ENCODE results near the gene SKI. TPM values are rescaled to one million over a fixed set of nuclear protein-coding genes. Genes with fewer than 3 reads are reported as not detected.

SKI gene
- total RNA-seq, 1 experiment from 2014 or later: 89.5 TPM

- Histone ChIP-seq H3K4me2 (ENCODE audit: insufficient read depth, insufficient read length, low read length) (no peak overlapping the region), H3K79me2 (ENCODE audit: insufficient read depth, low read length) (peaks cover 77% of the 10 kb centered on the region; the same call in 1 of the 2 replicates), H3K79me1 (ENCODE audit: insufficient read depth, low read depth, low read length, poor library complexity, severe bottlenecking) (peaks cover 15% of the 10 kb centered on the region), H4K91ac (ENCODE audit: insufficient read length, low read depth, low read length) (no peak overlapping the region), H3K14ac (ENCODE audit: insufficient read depth, low read length) (no peak overlapping the region), H3K27me3 (ENCODE audit: insufficient read depth, low read length) (no peaks in the 10 kb centered on the region), H3K9ac (ENCODE audit: extremely low read depth, insufficient read length, low read length) (no peak overlapping the region), H4K20me1 (ENCODE audit: control insufficient read depth, insufficient read depth, insufficient read length) (no peaks in the 10 kb centered on the region), H3K4me1 (ENCODE audit: insufficient read depth, low read length) (no peaks in the 10 kb centered on the region; the same call in 1 of the 2 replicates), H3K23me2 (ENCODE audit: insufficient read length, low read depth, low read length, poor library complexity, severe bottlenecking) (peaks cover 26% of the 10 kb centered on the region), H4K5ac (ENCODE audit: insufficient read length, low read depth, low read length) (no peak overlapping the region), H3K27ac (ENCODE audit: insufficient read length, low read depth, low read length) (no peak overlapping the region), H2BK20ac (ENCODE audit: low read depth, low read length, poor library complexity, severe bottlenecking) (no peak overlapping the region), H2BK12ac (ENCODE audit: insufficient read length, low read depth, low read length) (no peak overlapping the region), H2BK15ac (ENCODE audit: low read depth, low read length) (no peak overlapping the region), H2AK5ac (ENCODE audit: insufficient read length, low read length) (no peak overlapping the region), H2BK120ac (ENCODE audit: low read depth, low read length, poor library complexity, severe bottlenecking) (no peak overlapping the region), H2BK5ac (ENCODE audit: insufficient read length, low read length) (no peak overlapping the region), H3K18ac (ENCODE audit: insufficient read length, low read depth, low read length) (no peak overlapping the region), H3K23ac (ENCODE audit: insufficient read length, low read depth, low read length) (no peak overlapping the region), H3T11ph (ENCODE audit: low read length) (no peak overlapping the region), H3K4ac (ENCODE audit: low read depth, low read length) (no peak overlapping the region), H3K9me3 (ENCODE audit: control insufficient read depth, low read depth, low read length) (no peaks in the 10 kb centered on the region), H3K56ac (ENCODE audit: insufficient read length, low read depth, low read length) (no peak overlapping the region), H4K8ac (replicated peaks; ENCODE audit: insufficient read length, low read depth, low read length) (no peak overlapping the region), H2AFZ (ENCODE audit: low read length) (no peak overlapping the region)
- peaks cover 6 to 27% (median 10%) of the 10 kb centered on the region in 3 experiments; a peak in 5 of 7 replicates for H3K36me3 Mint-ChIP-seq (ENCODE audit: insufficient read depth in 1 of 3, low read depth in 3 of 3)
- H3K27me3 Mint-ChIP-seq (ENCODE audit: low read depth): peaks cover 3% of the 10 kb centered on the region; the same call in 1 of the 2 replicates
- H3K27ac Mint-ChIP-seq: peak overlapping the region in 2 of 3 experiments; percentile 0 to 77; a peak in 2 of 7 replicates
- TF ChIP-seq, protein P1, sequence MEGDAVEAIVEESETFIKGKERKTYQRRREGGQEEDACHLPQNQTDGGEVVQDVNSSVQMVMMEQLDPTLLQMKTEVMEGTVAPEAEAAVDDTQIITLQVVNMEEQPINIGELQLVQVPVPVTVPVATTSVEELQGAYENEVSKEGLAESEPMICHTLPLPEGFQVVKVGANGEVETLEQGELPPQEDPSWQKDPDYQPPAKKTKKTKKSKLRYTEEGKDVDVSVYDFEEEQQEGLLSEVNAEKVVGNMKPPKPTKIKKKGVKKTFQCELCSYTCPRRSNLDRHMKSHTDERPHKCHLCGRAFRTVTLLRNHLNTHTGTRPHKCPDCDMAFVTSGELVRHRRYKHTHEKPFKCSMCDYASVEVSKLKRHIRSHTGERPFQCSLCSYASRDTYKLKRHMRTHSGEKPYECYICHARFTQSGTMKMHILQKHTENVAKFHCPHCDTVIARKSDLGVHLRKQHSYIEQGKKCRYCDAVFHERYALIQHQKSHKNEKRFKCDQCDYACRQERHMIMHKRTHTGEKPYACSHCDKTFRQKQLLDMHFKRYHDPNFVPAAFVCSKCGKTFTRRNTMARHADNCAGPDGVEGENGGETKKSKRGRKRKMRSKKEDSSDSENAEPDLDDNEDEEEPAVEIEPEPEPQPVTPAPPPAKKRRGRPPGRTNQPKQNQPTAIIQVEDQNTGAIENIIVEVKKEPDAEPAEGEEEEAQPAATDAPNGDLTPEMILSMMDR (conservative IDR thresholded peaks at IDR 0.05): no peak
- DNase-seq: no peak
- no CpG with 5 or more reads among the region's 17 CpGs for WGBS (ENCODE audit: extremely low coverage, insufficient read length, low lambda C conversion rate)
- H3K9me3 Mint-ChIP-seq: no peaks in the 10 kb centered on the region
- H3K4me1 Mint-ChIP-seq: peaks cover 52 to 61% of the 10 kb centered on the region in 2 experiments
- H3K4me3 Mint-ChIP-seq: peak overlapping the region; percentile 21 to 97; a peak in 4 of 5 replicates
These were observed 4.3 kb downstream of the SKI start for GRCh38 chr1:2232255-2232915.
